MM.1S (cell line): ENCODE data around the gene DNAH6.

ENCODE experiments used
- DNase-seq: peaks from one replicate; pipeline ENCODE4 v3.0.0-alpha.2; 2015
- H2AFZ ChIP-seq: fragments of 300-600 bp; sonication (generic); 2 replicates; pipeline ENCODE4 v1.6.0; 2016; ENCODE audit warnings: antibody characterized with exemption, low read length
- H3F3A ChIP-seq: fragments of 300-600 bp; sonication (generic); 2 replicates; pipeline ENCODE4 v1.6.1; 2016; ENCODE audit warnings: mild to moderate bottlenecking, antibody characterized with exemption, low read length, moderate library complexity, mixed read lengths; ENCODE audit not compliant: insufficient read depth
- H3K27ac ChIP-seq: fragments of 300-600 bp; sonication (generic); 2 replicates; pipeline ENCODE4 v1.5.1; 2016; ENCODE audit warnings: mild to moderate bottlenecking, low read length
- H3K27me3 ChIP-seq: fragments of 300-600 bp; sonication (generic); replicated peaks from 2 replicates; pipeline ENCODE4 v1.6.0; 2016; ENCODE audit warnings: low read length; ENCODE audit not compliant: insufficient read depth
- H3K36me3 ChIP-seq: fragments of 300-600 bp; sonication (generic); replicated peaks from 2 replicates; pipeline ENCODE4 v1.6.1; 2016; ENCODE audit warnings: mild to moderate bottlenecking, low read length, mixed read lengths; ENCODE audit not compliant: insufficient read depth
- H3K4me1 ChIP-seq: fragments of 300-600 bp; sonication (generic); 2 replicates; pipeline ENCODE4 v1.6.1; 2016; ENCODE audit warnings: low read length, mixed read lengths
- H3K4me2 ChIP-seq: fragments of 300-600 bp; sonication (generic); 2 replicates; pipeline ENCODE4 v1.6.0; 2016; ENCODE audit warnings: low read depth, low read length
- H3K4me3 ChIP-seq: fragments of 300-600 bp; sonication (generic); 2 replicates; pipeline ENCODE4 v1.5.1; 2016; ENCODE audit warnings: low read length, mixed read lengths
- H3K79me2 ChIP-seq: fragments of 300-600 bp; sonication (generic); 2 replicates; pipeline ENCODE4 v1.6.1; 2016; ENCODE audit warnings: mixed run types, low read length, mixed read lengths
- H3K9ac ChIP-seq: fragments of 300-600 bp; sonication (generic); 2 replicates; pipeline ENCODE4 v1.6.1; 2016; ENCODE audit warnings: low read length, mixed read lengths
- H3K9me2 ChIP-seq: fragments of 300-600 bp; sonication (generic); replicated peaks from 2 replicates; pipeline ENCODE4 v1.6.1; 2016; ENCODE audit warnings: mild to moderate bottlenecking, low read length, mixed read lengths; ENCODE audit not compliant: insufficient read depth
- H3K9me3 ChIP-seq: fragments of 300-600 bp; sonication (generic); replicated peaks from 2 replicates; pipeline ENCODE4 v1.6.1; 2016; ENCODE audit warnings: mild to moderate bottlenecking, low read length, mixed read lengths; ENCODE audit not compliant: insufficient read depth
- H4K20me1 ChIP-seq: fragments of 300-600 bp; sonication (generic); 2 replicates; pipeline ENCODE4 v1.6.1; 2016; ENCODE audit warnings: mild to moderate bottlenecking, low read length, moderate library complexity, mixed read lengths; ENCODE audit not compliant: insufficient read depth
- CTCF ChIP-seq: fragments of 300-600 bp; sonication (generic); IDR thresholded peaks from 2 replicates; pipeline ENCODE4 v1.5.1; 2016; ENCODE audit warnings: antibody characterized with exemption, low read length, mixed read lengths
- EZH2 ChIP-seq: fragments of 300-600 bp; sonication (generic); optimal IDR thresholded peaks from 2 replicates; pipeline ENCODE3; 2017; ENCODE audit warnings: low read depth, mild to moderate bottlenecking, antibody characterized with exemption, low read length, mixed read lengths
- EZH2phosphoT487 ChIP-seq: fragments of 300-600 bp; sonication (generic); IDR thresholded peaks from 2 replicates; pipeline ENCODE4 v1.6.1; 2018; ENCODE audit warnings: antibody characterized with exemption, low read length

DNAH6 gene

GRCh38 chr2:84532291-84532690 lies 16.0 kb downstream of the DNAH6 start:
- DNase-seq = no peak
- H3K27ac ChIP-seq = no peak overlapping the region
- H3K4me2 ChIP-seq = no peak overlapping the region
- no peak overlapping the region for H3K4me3 ChIP-seq
- no peaks in the 10 kb centered on the region for H3K79me2 ChIP-seq
- H3K4me1 ChIP-seq = no peaks in the 10 kb centered on the region
- H4K20me1 ChIP-seq = no peaks in the 10 kb centered on the region
- no peak overlapping the region for H2AFZ ChIP-seq
- H3K9ac ChIP-seq = no peak overlapping the region
- H3K9me3 ChIP-seq = no peaks in the 10 kb centered on the region
- TF ChIP-seq EZH2 (no peak), EZH2phosphoT487 (no peak), CTCF (no peak)
- H3K36me3 ChIP-seq = no peaks in the 10 kb centered on the region
- H3K27me3 ChIP-seq = no peaks in the 10 kb centered on the region
- no peaks in the 10 kb centered on the region for H3F3A ChIP-seq
- no peaks in the 10 kb centered on the region for H3K9me2 ChIP-seq

- H3K9ac ChIP-seq = no peak overlapping the region
- no peaks in the 10 kb centered on the region for H3K9me3 ChIP-seq
- H3K36me3 ChIP-seq = no peaks in the 10 kb centered on the region
- H3K9me2 ChIP-seq = no peaks in the 10 kb centered on the region
- H3K4me2 ChIP-seq = no peak overlapping the region
- no peaks in the 10 kb centered on the region for H3K4me1 ChIP-seq
- no peaks in the 10 kb centered on the region for H3K27me3 ChIP-seq
- no peak overlapping the region for H2AFZ ChIP-seq
- H3F3A ChIP-seq = no peaks in the 10 kb centered on the region
- TF ChIP-seq EZH2 (no peak), CTCF (no peak), EZH2phosphoT487 (no peak)
- no peaks in the 10 kb centered on the region for H4K20me1 ChIP-seq
- DNase-seq = no peak
- no peaks in the 10 kb centered on the region for H3K79me2 ChIP-seq
- no peak overlapping the region for H3K4me3 ChIP-seq
- no peak overlapping the region for H3K27ac ChIP-seq
Measured at GRCh38 chr2:84534225-84534624, 17.9 kb downstream of the DNAH6 start.

- TF ChIP-seq EZH2 (no peak), EZH2phosphoT487 (no peak)
- Histone ChIP-seq H3K9me2 (no peaks in the 10 kb centered on the region), H3K4me3 (no peak overlapping the region), H4K20me1 (no peaks in the 10 kb centered on the region), H3K27me3 (no peaks in the 10 kb centered on the region), H3K9me3 (no peaks in the 10 kb centered on the region), H3K79me2 (no peaks in the 10 kb centered on the region), H3F3A (no peaks in the 10 kb centered on the region), H3K4me2 (no peak overlapping the region), H3K4me1 (no peaks in the 10 kb centered on the region), H3K36me3 (no peaks in the 10 kb centered on the region), H3K9ac (no peak overlapping the region), H2AFZ (no peak overlapping the region), H3K27ac (no peak overlapping the region)
- no peak for DNase-seq
Measured at GRCh38 chr2:84537251-84537650, 21.0 kb downstream of the DNAH6 start.

- H3K9me3 ChIP-seq = no peaks in the 10 kb centered on the region
- H3F3A ChIP-seq = no peaks in the 10 kb centered on the region
- H3K36me3 ChIP-seq = no peaks in the 10 kb centered on the region; the same call in 1 of the 2 replicates
- no peak for DNase-seq
- H4K20me1 ChIP-seq = no peaks in the 10 kb centered on the region
- no peaks in the 10 kb centered on the region for H3K79me2 ChIP-seq
- H2AFZ ChIP-seq = no peak overlapping the region
- no peaks in the 10 kb centered on the region for H3K27me3 ChIP-seq
- H3K9me2 ChIP-seq = no peaks in the 10 kb centered on the region
- no peak overlapping the region for H3K9ac ChIP-seq
- TF ChIP-seq EZH2 (no peak), EZH2phosphoT487 (no peak), CTCF (no peak)
- no peak overlapping the region for H3K4me3 ChIP-seq
- H3K27ac ChIP-seq = no peak overlapping the region
- no peaks in the 10 kb centered on the region for H3K4me1 ChIP-seq
- H3K4me2 ChIP-seq = no peak overlapping the region
Measured at GRCh38 chr2:84539729-84540128, 23.4 kb downstream of the DNAH6 start.
